Fibroblast of villous mesenchyme (primary cell): ENCODE results near the gene ITM2C. TPM values are rescaled to one million over a fixed set of nuclear protein-coding genes. Genes with fewer than 3 reads are reported as not detected.

Experiments used
- DNase-seq: peaks from one replicate; pipeline ENCODE4 v3.0.0-alpha.2; 2010; ENCODE audit warnings: low read depth
- H3K4me3 ChIP-seq: 2 replicates; pipeline ENCODE4 v1.5.1; 2011; ENCODE audit warnings: low read depth, mild to moderate bottlenecking, low read length
- CTCF ChIP-seq: IDR thresholded peaks from 2 replicates; pipeline ENCODE4 v1.5.1; 2012; ENCODE audit warnings: low read depth, mild to moderate bottlenecking, low read length; ENCODE audit not compliant: insufficient read depth
- total RNA-seq: library from RNA; depleted of rRNA; stranded (reverse); fragments of >200 nt; gene quantifications from 2 replicates; pipeline ENCODE4 v1.2.3, GENCODE V29; 2012

ITM2C gene
- total RNA-seq, 1 donor: 37.1 TPM

- no peak overlapping the region for H3K4me3 ChIP-seq
- TF ChIP-seq CTCF: no peak
Measured at GRCh38 chr2:230912724-230913123, 48.0 kb downstream of the ITM2C start.

GRCh38 chr2:230913406-230914143 is 48.8 kb downstream of the ITM2C start:
- peak; percentile 28 for DNase-seq
- TF ChIP-seq CTCF: peak; percentile 61
- no peak overlapping the region for H3K4me3 ChIP-seq

More at GRCh38 chr2:230912724-230913123, 48.0 kb downstream of the ITM2C start:
- no peak for DNase-seq

- no peak for DNase-seq
- no peak overlapping the region for H3K4me3 ChIP-seq
- TF ChIP-seq CTCF: no peak
Measured at GRCh38 chr2:230914886-230915285, 50.1 kb downstream of the ITM2C start.

GRCh38 chr2:230915319-230915718 is 50.6 kb downstream of the ITM2C start:
- DNase-seq: no peak

GRCh38 chr2:230916218-230916617 is 51.5 kb downstream of the ITM2C start:
- no peak for TF ChIP-seq CTCF
- no peak overlapping the region for H3K4me3 ChIP-seq
- DNase-seq: no peak

More at GRCh38 chr2:230915319-230915718, 50.6 kb downstream of the ITM2C start:
- no peak for TF ChIP-seq CTCF
- H3K4me3 ChIP-seq: no peak overlapping the region

GRCh38 chr2:230919240-230919639 is 54.5 kb downstream of the ITM2C start:
- no peak overlapping the region for H3K4me3 ChIP-seq
- TF ChIP-seq CTCF: no peak
- DNase-seq: no peak

GRCh38 chr2:230919681-230920080 is 54.9 kb downstream of the ITM2C start:
- no peak overlapping the region for H3K4me3 ChIP-seq
- no peak for TF ChIP-seq CTCF
- no peak for DNase-seq
